GM19025 (cell line): Measurements from ENCODE around the gene SVOP.
"Not testable (repeated sequence)": the region's sequence is repeated elsewhere in the genome, so short reads cannot be mapped to it uniquely, and the experiment has no call there.

Experiments used
- ATAC-seq: cut with Tn5 transposase; IDR thresholded peaks from one replicate; pipeline ENCODE4 v1.9.1; 2021; ENCODE audit warnings: mild to moderate bottlenecking, low read depth, moderate library complexity; ENCODE audit not compliant: unreplicated experiment

SVOP gene

GRCh38 chr12:109020796-109021380 is at the start of gene SVOP:
Gene SVOP, minus strand, starts transcription at chr12:109021068. Its CDS starts 200 bp downstream, at chr12:109020868.
- no peak for ATAC-seq

- ATAC-seq = no peak
These were observed 48.7 kb upstream of the SVOP start for GRCh38 chr12:109069307-109070271.

GRCh38 chr12:109065853-109066193 is 45.0 kb upstream of the SVOP start:
- no peak for ATAC-seq

- ATAC-seq = no peak
These were observed 44.4 kb upstream of the SVOP start for GRCh38 chr12:109065154-109065852.

GRCh38 chr12:109064143-109064542 is 43.3 kb upstream of the SVOP start:
- ATAC-seq = no peak

- no peak for ATAC-seq
These were observed 37.9 kb upstream of the SVOP start for GRCh38 chr12:109058773-109059172.

GRCh38 chr12:109057376-109057775 is 36.5 kb upstream of the SVOP start:
- ATAC-seq = no peak

- ATAC-seq = no peak
These were observed 36.0 kb upstream of the SVOP start for GRCh38 chr12:109056891-109057290.

- ATAC-seq = no peak
These were observed 33.7 kb upstream of the SVOP start for GRCh38 chr12:109054520-109054919.

- ATAC-seq = not testable (repeated sequence)
These were observed 33.3 kb upstream of the SVOP start for GRCh38 chr12:109054124-109054513.

- peak; percentile 39 for ATAC-seq
These were observed 32.7 kb upstream of the SVOP start for GRCh38 chr12:109053382-109054123.

- ATAC-seq = peak; percentile 69
These were observed 31.8 kb upstream of the SVOP start, which contains the start of gene USP30 for GRCh38 chr12:109052414-109053323. Gene USP30, plus strand, starts transcription at chr12:109052576. Its CDS starts 103 bp downstream, at chr12:109052679.

- no peak for ATAC-seq
These were observed 31.2 kb upstream of the SVOP start for GRCh38 chr12:109052097-109052413.

GRCh38 chr12:109049794-109050193 is 28.9 kb upstream of the SVOP start:
- ATAC-seq = not testable (repeated sequence)

GRCh38 chr12:109048706-109049105 is 27.8 kb upstream of the SVOP start:
- not testable (repeated sequence) for ATAC-seq

- ATAC-seq = no peak
These were observed 26.4 kb upstream of the SVOP start for GRCh38 chr12:109047081-109047805.

- ATAC-seq = no peak
These were observed 23.4 kb upstream of the SVOP start for GRCh38 chr12:109044241-109044640.

- no peak for ATAC-seq
These were observed 16.1 kb upstream of the SVOP start for GRCh38 chr12:109036975-109037374.
